ENCODE results near the gene S100A13.
A peak's percentile ranks its signal among the peaks of the same experiment; 100 is the strongest.

Gene S100A13

GRCh38 chr1:153623101-153623500 is 4.2 kb downstream of the S100A13 start:
- Histone ChIP-seq H3K9ac (ENCODE audit: low read depth, low read length) (no peak overlapping the region), H3K4me3 (ENCODE audit: low read depth in 1 of 2, low read length in 2 of 2) (no peak overlapping the region), H3K27me3 (ENCODE audit: insufficient read depth, low read length, poor library complexity) (no peaks in the 10 kb centered on the region), H4K20me1 (ENCODE audit: insufficient read depth, low read length) (no peaks in the 10 kb centered on the region), H3K9me3 (ENCODE audit: insufficient read depth, low read length, severe bottlenecking) (no peaks in the 10 kb centered on the region), H3K36me3 (ENCODE audit: insufficient read depth, low read length) (no peaks in the 10 kb centered on the region), H3K79me2 (ENCODE audit: insufficient read depth, low read length) (no peaks in the 10 kb centered on the region), H3K4me2 (ENCODE audit: insufficient read depth, low read length) (no peak overlapping the region), H2AFZ (ENCODE audit: low read depth, low read length) (peak overlapping the region; percentile 25; the same call in 1 of the 2 replicates), H3K27ac (ENCODE audit: low read length) (no peak overlapping the region), H3K4me1 (ENCODE audit: insufficient read depth, low read length) (no peaks in the 10 kb centered on the region)
- ATAC-seq (ENCODE audit: insufficient read depth, low read depth): no peak
- DNase-seq: no peak
- no peak for TF ChIP-seq CTCF (IDR thresholded peaks at IDR 0.05; ENCODE audit: borderline replicate concordance, extremely low read depth, low read length, poor library complexity, severe bottlenecking)
- TF ChIP-seq EZH2 (IDR thresholded peaks at IDR 0.05; ENCODE audit: borderline replicate concordance, low read depth, low read length, severe bottlenecking): no peak

- ATAC-seq (ENCODE audit: insufficient read depth, low read depth): no peak
- H4K20me1 ChIP-seq (ENCODE audit: insufficient read depth, low read length): no peaks in the 10 kb centered on the region; the same call in 1 of the 2 replicates
- no peaks in the 10 kb centered on the region for H3K36me3 ChIP-seq (ENCODE audit: insufficient read depth, low read length)
- no peak for TF ChIP-seq EZH2 (IDR thresholded peaks at IDR 0.05; ENCODE audit: borderline replicate concordance, low read depth, low read length, severe bottlenecking)
- TF ChIP-seq CTCF (IDR thresholded peaks at IDR 0.05; ENCODE audit: borderline replicate concordance, extremely low read depth, low read length, poor library complexity, severe bottlenecking): no peak
- no peaks in the 10 kb centered on the region for H3K9me3 ChIP-seq (ENCODE audit: insufficient read depth, low read length, severe bottlenecking)
- H3K27me3 ChIP-seq (ENCODE audit: insufficient read depth, low read length, poor library complexity): no peaks in the 10 kb centered on the region
- H3K9ac ChIP-seq (ENCODE audit: low read depth, low read length): no peak overlapping the region
- H3K79me2 ChIP-seq (ENCODE audit: insufficient read depth, low read length): no peaks in the 10 kb centered on the region
- no peak for DNase-seq
- H2AFZ ChIP-seq (ENCODE audit: low read depth, low read length): no peak overlapping the region
- H3K4me1 ChIP-seq (ENCODE audit: insufficient read depth, low read length): no peaks in the 10 kb centered on the region
- no peak overlapping the region for H3K4me3 ChIP-seq (ENCODE audit: low read depth in 1 of 2, low read length in 2 of 2)
- no peak overlapping the region for H3K4me2 ChIP-seq (ENCODE audit: insufficient read depth, low read length)
- H3K27ac ChIP-seq (ENCODE audit: low read length): no peak overlapping the region
Measured at GRCh38 chr1:153619171-153619570, 8.1 kb downstream of the S100A13 start.

- Histone ChIP-seq H3K4me2 (ENCODE audit: insufficient read depth, low read length) (no peak overlapping the region), H3K36me3 (ENCODE audit: insufficient read depth, low read length) (no peaks in the 10 kb centered on the region), H3K4me1 (ENCODE audit: insufficient read depth, low read length) (no peaks in the 10 kb centered on the region), H3K9ac (ENCODE audit: low read depth, low read length) (no peak overlapping the region), H3K4me3 (ENCODE audit: low read depth in 1 of 2, low read length in 2 of 2) (no peak overlapping the region), H3K79me2 (ENCODE audit: insufficient read depth, low read length) (no peaks in the 10 kb centered on the region), H3K27ac (ENCODE audit: low read length) (no peak overlapping the region), H3K27me3 (ENCODE audit: insufficient read depth, low read length, poor library complexity) (no peaks in the 10 kb centered on the region), H3K9me3 (ENCODE audit: insufficient read depth, low read length, severe bottlenecking) (no peaks in the 10 kb centered on the region), H2AFZ (ENCODE audit: low read depth, low read length) (peak overlapping the region; percentile 17; the same call in 1 of the 2 replicates), H4K20me1 (ENCODE audit: insufficient read depth, low read length) (no peaks in the 10 kb centered on the region; the same call in 1 of the 2 replicates)
- ATAC-seq (ENCODE audit: insufficient read depth, low read depth): peak; percentile 83
- peak; percentile 53 for DNase-seq
- TF ChIP-seq EZH2 (IDR thresholded peaks at IDR 0.05; ENCODE audit: borderline replicate concordance, low read depth, low read length, severe bottlenecking): no peak
- TF ChIP-seq CTCF (IDR thresholded peaks at IDR 0.05; ENCODE audit: borderline replicate concordance, extremely low read depth, low read length, poor library complexity, severe bottlenecking): peak; percentile 63
Measured at GRCh38 chr1:153617663-153618062, 9.6 kb downstream of the S100A13 start.

GRCh38 chr1:153616917-153617311 is 10.4 kb downstream of the S100A13 start:
- no peaks in the 10 kb centered on the region; the same call in 1 of the 2 replicates for H4K20me1 ChIP-seq (ENCODE audit: insufficient read depth, low read length)
- no peak overlapping the region for H2AFZ ChIP-seq (ENCODE audit: low read depth, low read length)
- no peak for TF ChIP-seq CTCF (IDR thresholded peaks at IDR 0.05; ENCODE audit: borderline replicate concordance, extremely low read depth, low read length, poor library complexity, severe bottlenecking)
- no peak for TF ChIP-seq EZH2 (IDR thresholded peaks at IDR 0.05; ENCODE audit: borderline replicate concordance, low read depth, low read length, severe bottlenecking)
- H3K4me1 ChIP-seq (ENCODE audit: insufficient read depth, low read length): no peaks in the 10 kb centered on the region
- no peak overlapping the region for H3K4me2 ChIP-seq (ENCODE audit: insufficient read depth, low read length)
- no peak overlapping the region for H3K9ac ChIP-seq (ENCODE audit: low read depth, low read length)
- no peak for ATAC-seq (ENCODE audit: insufficient read depth, low read depth)
- no peak overlapping the region for H3K4me3 ChIP-seq (ENCODE audit: low read depth in 1 of 2, low read length in 2 of 2)
- H3K36me3 ChIP-seq (ENCODE audit: insufficient read depth, low read length): no peaks in the 10 kb centered on the region
- H3K9me3 ChIP-seq (ENCODE audit: insufficient read depth, low read length, severe bottlenecking): no peaks in the 10 kb centered on the region
- no peak for DNase-seq
- no peak overlapping the region for H3K27ac ChIP-seq (ENCODE audit: low read length)
- H3K27me3 ChIP-seq (ENCODE audit: insufficient read depth, low read length, poor library complexity): no peaks in the 10 kb centered on the region
- no peaks in the 10 kb centered on the region for H3K79me2 ChIP-seq (ENCODE audit: insufficient read depth, low read length)
